HFF-Myc (cell line): ENCODE results near the gene SEZ6.

Experiments
- DNase-seq: peaks from one replicate; pipeline ENCODE4 v3.0.0-alpha.2; 2011; ENCODE audit warnings: low read depth; ENCODE audit errors: extremely low read depth
- H3K4me3 ChIP-seq: replicated peaks from 2 replicates; pipeline ENCODE4 v1.5.1; 2011; ENCODE audit warnings: low read depth, mild to moderate bottlenecking, control low read depth, low read length
- CTCF ChIP-seq: IDR thresholded peaks from 2 replicates; pipeline ENCODE4 v1.5.1; 2012; ENCODE audit warnings: mild to moderate bottlenecking, low read depth, low read length, control low read depth; ENCODE audit errors: missing control alignments

The SEZ6 gene

GRCh38 chr17:28906276-28906675, 99.6 kb downstream of the SEZ6 start:
- no peak for DNase-seq
- H3K4me3 ChIP-seq: no peak overlapping the region
- TF ChIP-seq CTCF: no peak
